Measurements from ENCODE around the gene PRRX2.

- TF ChIP-seq ZNF549 (tag by site-specific recombination; IDR thresholded peaks at IDR 0.05) (no peak), ZNF114 (tag by site-specific recombination; IDR thresholded peaks at IDR 0.05) (no peak), ZBTB7A (tag by site-specific recombination; IDR thresholded peaks at IDR 0.05; ENCODE audit: low read depth) (no peak), CTCF (tag by site-specific recombination; IDR thresholded peaks at IDR 0.05) (no peak), ZNF629 (tag by site-specific recombination; IDR thresholded peaks at IDR 0.05) (no peak), ZNF133 (tag by site-specific recombination; IDR thresholded peaks at IDR 0.05) (no peak), YY2 (tag by site-specific recombination; IDR thresholded peaks at IDR 0.05) (no peak), ZNF391 (tag by site-specific recombination; IDR thresholded peaks at IDR 0.05; ENCODE audit: borderline replicate concordance, low read depth) (no peak), ZNF707 (tag by site-specific recombination; IDR thresholded peaks at IDR 0.05) (no peak), FEZF1 (tag by site-specific recombination; IDR thresholded peaks at IDR 0.05) (no peak), ZBTB21 (tag by site-specific recombination; IDR thresholded peaks at IDR 0.05) (no peak)
- TF ChIP-seq, protein P1, sequence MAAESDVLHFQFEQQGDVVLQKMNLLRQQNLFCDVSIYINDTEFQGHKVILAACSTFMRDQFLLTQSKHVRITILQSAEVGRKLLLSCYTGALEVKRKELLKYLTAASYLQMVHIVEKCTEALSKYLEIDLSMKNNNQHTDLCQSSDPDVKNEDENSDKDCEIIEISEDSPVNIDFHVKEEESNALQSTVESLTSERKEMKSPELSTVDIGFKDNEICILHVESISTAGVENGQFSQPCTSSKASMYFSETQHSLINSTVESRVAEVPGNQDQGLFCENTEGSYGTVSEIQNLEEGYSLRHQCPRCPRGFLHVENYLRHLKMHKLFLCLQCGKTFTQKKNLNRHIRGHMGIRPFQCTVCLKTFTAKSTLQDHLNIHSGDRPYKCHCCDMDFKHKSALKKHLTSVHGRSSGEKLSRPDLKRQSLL (tag by site-specific recombination; IDR thresholded peaks at IDR 0.05) = no peak
- TF ChIP-seq, protein P2, sequence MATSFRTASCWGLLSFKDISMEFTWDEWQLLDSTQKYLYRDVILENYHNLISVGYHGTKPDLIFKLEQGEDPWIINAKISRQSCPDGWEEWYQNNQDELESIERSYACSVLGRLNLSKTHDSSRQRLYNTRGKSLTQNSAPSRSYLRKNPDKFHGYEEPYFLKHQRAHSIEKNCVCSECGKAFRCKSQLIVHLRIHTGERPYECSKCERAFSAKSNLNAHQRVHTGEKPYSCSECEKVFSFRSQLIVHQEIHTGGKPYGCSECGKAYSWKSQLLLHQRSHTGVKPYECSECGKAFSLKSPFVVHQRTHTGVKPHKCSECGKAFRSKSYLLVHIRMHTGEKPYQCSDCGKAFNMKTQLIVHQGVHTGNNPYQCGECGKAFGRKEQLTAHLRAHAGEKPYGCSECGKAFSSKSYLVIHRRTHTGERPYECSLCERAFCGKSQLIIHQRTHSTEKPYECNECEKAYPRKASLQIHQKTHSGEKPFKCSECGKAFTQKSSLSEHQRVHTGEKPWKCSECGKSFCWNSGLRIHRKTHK (tag by site-specific recombination; IDR thresholded peaks at IDR 0.05) = no peak
These were observed 8.2 kb downstream of the PRRX2 start for GRCh38 chr9:129673602-129674001.

Measured in HEK293 (cell line).